Measurements from ENCODE around the gene OBSL1. TPM values are rescaled to one million over a fixed set of nuclear protein-coding genes. Genes with fewer than 3 reads are reported as not detected.

Gene OBSL1
- total RNA-seq, 1 donor from 2014 or later, result 9.2 TPM

DNA sequence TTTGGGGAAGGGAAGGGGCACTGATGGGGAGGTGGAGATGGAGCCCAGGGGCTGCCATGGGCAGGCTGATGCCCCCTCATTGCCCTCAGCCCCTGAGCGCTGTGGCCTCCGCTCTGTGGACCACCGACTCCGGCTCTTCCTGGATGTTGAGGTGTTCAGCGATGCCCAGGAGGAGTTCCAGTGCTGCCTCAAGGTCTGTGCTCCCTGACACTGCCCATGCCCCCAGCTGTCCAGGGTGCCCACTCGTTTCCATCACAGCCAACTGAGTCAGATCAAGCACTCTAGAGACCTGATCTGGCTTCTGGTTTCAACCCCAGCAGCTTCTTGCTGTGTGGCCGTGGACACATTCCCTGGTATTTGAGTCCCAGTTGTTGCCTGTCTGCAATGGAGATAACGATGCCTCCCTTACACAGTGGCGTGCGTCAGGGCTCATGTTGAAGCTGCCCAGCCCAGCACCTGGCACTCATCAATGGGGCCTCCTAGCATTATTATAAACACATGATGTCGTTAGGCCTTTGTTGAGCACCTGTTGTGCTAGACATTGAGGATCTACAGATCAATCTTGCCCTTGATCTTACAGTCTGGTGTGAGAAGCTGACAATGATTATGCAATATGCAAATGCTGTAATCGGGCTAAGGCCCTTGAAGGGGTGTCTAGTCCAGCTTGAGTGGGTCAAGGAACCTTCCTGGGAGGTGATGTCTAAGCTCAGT lies 40.7 kb upstream of the OBSL1 start:
- Histone ChIP-seq H3K36me3 (ENCODE audit: control insufficient read depth, insufficient read depth, low read length) (peaks cover 25% of the 10 kb centered on the region), H3K4me3 (ENCODE audit: low read depth, low read length) (no peak overlapping the region), H3K27me3 (ENCODE audit: control insufficient read depth, insufficient read depth, low read length) (no peaks in the 10 kb centered on the region)
- TF ChIP-seq, protein P1, sequence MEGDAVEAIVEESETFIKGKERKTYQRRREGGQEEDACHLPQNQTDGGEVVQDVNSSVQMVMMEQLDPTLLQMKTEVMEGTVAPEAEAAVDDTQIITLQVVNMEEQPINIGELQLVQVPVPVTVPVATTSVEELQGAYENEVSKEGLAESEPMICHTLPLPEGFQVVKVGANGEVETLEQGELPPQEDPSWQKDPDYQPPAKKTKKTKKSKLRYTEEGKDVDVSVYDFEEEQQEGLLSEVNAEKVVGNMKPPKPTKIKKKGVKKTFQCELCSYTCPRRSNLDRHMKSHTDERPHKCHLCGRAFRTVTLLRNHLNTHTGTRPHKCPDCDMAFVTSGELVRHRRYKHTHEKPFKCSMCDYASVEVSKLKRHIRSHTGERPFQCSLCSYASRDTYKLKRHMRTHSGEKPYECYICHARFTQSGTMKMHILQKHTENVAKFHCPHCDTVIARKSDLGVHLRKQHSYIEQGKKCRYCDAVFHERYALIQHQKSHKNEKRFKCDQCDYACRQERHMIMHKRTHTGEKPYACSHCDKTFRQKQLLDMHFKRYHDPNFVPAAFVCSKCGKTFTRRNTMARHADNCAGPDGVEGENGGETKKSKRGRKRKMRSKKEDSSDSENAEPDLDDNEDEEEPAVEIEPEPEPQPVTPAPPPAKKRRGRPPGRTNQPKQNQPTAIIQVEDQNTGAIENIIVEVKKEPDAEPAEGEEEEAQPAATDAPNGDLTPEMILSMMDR (IDR thresholded peaks at IDR 0.05; ENCODE audit: insufficient read depth, low read length, severe bottlenecking), result no peak
- no peak for FAIRE-seq
- DNase-seq (ENCODE audit: low read depth), result no peak

DNA sequence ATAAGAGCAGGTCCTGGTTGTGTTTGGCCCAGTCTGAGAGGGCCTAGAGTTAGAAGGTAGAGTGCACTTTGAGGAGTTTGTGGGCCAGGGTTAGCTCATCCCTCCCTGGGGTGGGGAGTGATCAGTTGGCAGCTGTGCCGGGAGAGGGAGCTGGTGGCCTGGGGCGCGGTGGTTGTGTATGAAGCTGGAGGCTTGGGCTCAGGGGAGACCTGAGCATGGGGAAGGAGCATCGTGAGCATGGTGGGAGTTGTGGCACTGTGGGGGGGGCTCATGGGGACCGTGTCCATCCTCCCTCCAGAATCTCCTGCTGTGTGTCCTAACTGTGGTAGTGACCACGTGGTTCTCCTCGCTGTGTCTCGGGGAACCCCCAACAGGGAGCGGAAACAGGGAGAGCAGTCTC lies 40.0 kb upstream of the OBSL1 start:
- Histone ChIP-seq H3K27me3 (ENCODE audit: control insufficient read depth, insufficient read depth, low read length) (no peaks in the 10 kb centered on the region), H3K4me3 (ENCODE audit: low read depth, low read length) (no peak overlapping the region), H3K36me3 (ENCODE audit: control insufficient read depth, insufficient read depth, low read length) (peaks cover 27% of the 10 kb centered on the region)
- DNase-seq (ENCODE audit: low read depth) (no peak), FAIRE-seq (peak; percentile 40)
- TF ChIP-seq, protein P1 (IDR thresholded peaks at IDR 0.05; ENCODE audit: insufficient read depth, low read length, severe bottlenecking), result no peak

DNA sequence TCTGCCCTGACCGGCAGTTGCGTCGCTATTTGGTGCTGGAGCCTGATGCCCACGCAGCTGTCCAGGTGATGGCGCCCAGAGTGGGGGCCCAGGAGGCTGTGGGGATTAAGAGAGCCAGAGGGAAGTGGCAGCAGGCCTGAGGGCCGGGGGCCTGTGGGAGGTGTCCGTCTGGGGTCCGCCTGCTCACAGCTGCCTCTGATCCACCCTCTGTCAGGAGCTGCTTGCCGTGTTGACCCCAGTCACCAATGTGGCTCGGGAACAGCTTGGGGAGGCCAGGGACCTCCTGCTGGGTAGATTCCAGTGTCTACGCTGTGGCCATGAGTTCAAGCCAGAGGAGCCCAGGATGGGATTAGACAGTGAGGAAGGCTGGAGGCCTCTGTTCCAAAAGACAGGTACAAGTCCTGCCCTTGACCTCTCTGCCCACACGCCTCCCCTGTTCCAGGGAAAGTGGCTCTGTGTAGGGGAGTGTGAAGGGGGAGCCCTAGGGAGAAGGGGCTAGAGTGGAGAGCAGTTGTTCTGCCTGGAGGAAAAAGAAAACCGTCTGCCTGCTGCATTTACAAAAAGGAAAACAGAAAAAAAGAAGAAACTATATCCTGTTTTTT lies 37.9 kb upstream of the OBSL1 start:
- Histone ChIP-seq H3K27me3 (ENCODE audit: control insufficient read depth, insufficient read depth, low read length) (no peaks in the 10 kb centered on the region), H3K4me3 (ENCODE audit: low read depth, low read length) (no peak overlapping the region), H3K36me3 (ENCODE audit: control insufficient read depth, insufficient read depth, low read length) (peaks cover 25% of the 10 kb centered on the region)
- no peak for FAIRE-seq
- TF ChIP-seq, protein P1 (IDR thresholded peaks at IDR 0.05; ENCODE audit: insufficient read depth, low read length, severe bottlenecking), result no peak
- DNase-seq (ENCODE audit: low read depth), result no peak

DNA sequence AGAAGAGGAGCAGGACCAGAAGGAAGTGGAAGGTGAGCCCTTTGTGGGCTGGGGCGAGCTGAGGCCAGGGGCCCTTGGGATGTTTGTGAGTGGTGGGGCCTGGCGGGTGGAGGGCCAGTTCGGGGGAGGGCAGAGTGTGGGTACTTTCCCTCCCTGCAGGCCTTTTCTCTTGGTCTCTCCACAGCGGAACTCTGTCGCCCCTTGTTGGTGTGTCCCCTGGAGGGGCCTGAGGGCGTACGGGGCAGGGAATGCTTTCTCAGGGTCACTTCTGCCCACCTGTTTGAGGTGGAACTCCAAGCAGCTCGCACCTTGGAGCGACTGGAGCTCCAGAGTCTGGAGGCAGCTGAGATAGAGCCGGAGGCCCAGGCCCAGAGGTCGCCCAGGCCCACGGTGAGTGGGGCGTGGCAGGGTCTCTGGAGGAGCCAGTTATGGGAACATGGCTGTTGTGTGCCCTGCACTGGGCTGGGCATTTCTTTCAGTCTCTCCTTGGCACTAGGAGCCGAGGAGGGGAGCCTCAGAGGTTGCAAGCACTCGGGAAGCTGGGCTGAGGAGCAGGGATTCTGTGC lies 37.1 kb upstream of the OBSL1 start:
- FAIRE-seq (no peak), DNase-seq (ENCODE audit: low read depth) (no peak)
- TF ChIP-seq, protein P1 (IDR thresholded peaks at IDR 0.05; ENCODE audit: insufficient read depth, low read length, severe bottlenecking), result no peak
- Histone ChIP-seq H3K4me3 (ENCODE audit: low read depth, low read length) (no peak overlapping the region), H3K27me3 (ENCODE audit: control insufficient read depth, insufficient read depth, low read length) (no peaks in the 10 kb centered on the region), H3K36me3 (ENCODE audit: control insufficient read depth, insufficient read depth, low read length) (peaks cover 24% of the 10 kb centered on the region)

DNA sequence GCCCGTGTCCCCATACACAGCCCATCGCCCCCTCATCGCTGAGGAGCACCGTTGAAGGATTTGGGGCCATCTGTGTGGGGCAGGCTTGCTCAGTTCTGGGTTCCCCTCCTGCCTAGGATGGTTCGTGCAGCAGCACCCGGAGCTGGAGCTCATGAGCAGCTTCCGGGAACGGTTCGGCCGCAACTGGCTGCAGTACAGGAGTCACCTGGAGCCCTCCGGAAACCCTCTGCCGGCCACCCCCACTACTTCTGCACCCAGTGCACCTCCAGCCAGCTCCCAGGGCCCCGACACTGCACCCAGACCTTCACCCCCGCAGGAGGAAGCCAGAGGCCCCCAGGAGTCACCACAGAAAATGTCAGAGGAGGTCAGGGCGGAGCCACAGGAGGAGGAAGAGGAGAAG lies 36.6 kb upstream of the OBSL1 start:
- TF ChIP-seq, protein P1 (IDR thresholded peaks at IDR 0.05; ENCODE audit: insufficient read depth, low read length, severe bottlenecking), result no peak
- FAIRE-seq, result no peak

More for the DNA sequence above, 36.6 kb upstream of the OBSL1 start:
- H3K4me3 ChIP-seq (ENCODE audit: low read depth, low read length), result no peak overlapping the region
- DNase-seq (ENCODE audit: low read depth), result no peak
- no peaks in the 10 kb centered on the region for H3K27me3 ChIP-seq (ENCODE audit: control insufficient read depth, insufficient read depth, low read length)
- H3K36me3 ChIP-seq (ENCODE audit: control insufficient read depth, insufficient read depth, low read length), result peaks cover 24% of the 10 kb centered on the region
